Adrenal gland (tissue), 12 donors: ENCODE measurements around the gene LILRA2. TPM values are rescaled to one million over a fixed set of nuclear protein-coding genes. Genes with fewer than 3 reads are reported as not detected.
A peak's percentile ranks its signal among the peaks of the same experiment; 100 is the strongest.
"Not testable (repeated sequence)": the region's sequence is repeated elsewhere in the genome, so short reads cannot be mapped to it uniquely, and the experiment has no call there.

ENCODE experiments used
- DNase-seq, 7 donors: peaks; one replicate each; pipeline ENCODE4 v3.0.0-alpha.2; 2019 to 2020
- H3K27ac ChIP-seq, 5 donors: fragments of 200-600 bp; sonication (generic) in 4 of 5; 1 replicate in 3 of 5; 2 replicates in 2 of 5; pipeline versions ENCODE4 v1.5.1 to v1.8.0; 2016 to 2020; ENCODE audit warnings: mild to moderate bottlenecking in 1 of 5
- H3K27me3 ChIP-seq: fragments of 200-600 bp; 2 replicates; pipeline ENCODE4 v1.8.0; 2021
- H3K36me3 ChIP-seq, 2 donors: fragments of 200-600 bp; replicated peaks in 1 of 2; 1 replicate in 1 of 2; 2 replicates in 1 of 2; pipeline versions ENCODE4 v1.5.1 to v1.8.0; 2018 to 2022
- H3K4me1 ChIP-seq, 2 donors: fragments of 200-600 bp; replicated peaks in 1 of 2; 1 replicate in 1 of 2; 2 replicates in 1 of 2; pipeline versions ENCODE4 v1.5.1 to v1.8.0; 2018 to 2021
- H3K4me3 ChIP-seq, 4 donors: fragments of 200-600 bp; sonication (generic) in 3 of 4; one replicate each; pipeline ENCODE4 v1.5.1; 2016 to 2018
- H3K9me3 ChIP-seq, 3 donors: fragments of 200-600 bp; sonication (generic) in 1 of 3; replicated peaks in 1 of 3; 1 replicate in 2 of 3; 2 replicates in 1 of 3; pipeline versions ENCODE4 v1.5.1 to v1.8.0; 2016 to 2021
- CTCF ChIP-seq, 6 experiments: fragments of 450-650 bp in 4 of 6; fragments of 200-600 bp in 2 of 6; sonication (generic) in 1 of 6; IDR thresholded peaks; 1 replicate in 5 of 6; 2 replicates in 1 of 6; pipeline versions ENCODE4 v1.5.1 to v1.8.0; 2016 to 2021; ENCODE audit warnings: antibody characterized with exemption in 6 of 6, mild to moderate bottlenecking in 2 of 6, moderate library complexity in 1 of 6
- POLR2A ChIP-seq, 2 donors: fragments of 450-650 bp; IDR thresholded peaks; one replicate each; pipeline ENCODE4 v1.6.1; 2017; ENCODE audit warnings: antibody characterized with exemption in 2 of 2, mild to moderate bottlenecking in 2 of 2, moderate library complexity in 1 of 2
- WGBS, 4 donors: extraction: QIAGEN DNeasy Blood & Tissue Kit in 2 of 4; methylation state at CpG; one replicate each; pipeline versions ENCODE4 v1.1.5 to v1.1.7; 2013 to 2017; 5-methylcytosine and 5-hydroxymethylcytosine counted together
- intact Hi-C, 2 donors: fragments of 100-400 bp; cut with DNase I; formaldehyde crosslinking; loops; one replicate each; pipeline versions ENCODE4 v1.14.1 to v1.15.0; 2022 to 2023
- polyA plus RNA-seq, 3 donors: library from polyadenylated mRNA; stranded (reverse); fragments of 200-250 nt in 2 of 3; fragments of 350-450 nt in 1 of 3; fragmentation: Illumina TruSeq in 1 of 3; extraction: RNeasy Lipid Tissue Mini Kit (QIAGEN cat#74804) in 1 of 3; gene quantifications; one replicate each; pipeline ENCODE4 v1.2.3, GENCODE V29; 2013 to 2014
- total RNA-seq, 9 donors: library from RNA; depleted of rRNA in 4 of 9; stranded (reverse); fragments of >200 nt in 4 of 9; fragments of 120-200 nt in 1 of 9; fragmentation: NEBNext Ultra II Directional in 1 of 9; extraction: Animal tissue kit (Norgen Biotek cat#: 25700) in 1 of 9; gene quantifications; one replicate each; pipeline versions ENCODE4 v1.1.0 to v1.2.4, GENCODE V29; 2013 to 2023
- donor health status: healthy with polysubstance abuse.
- donor health status: Bipolar disorder and iron deficiency.
- donor health status: DM: yes; HTN: yes; CAD: no.
- donor health status: DM: no; HTN: no; CAD: no.
- donor health status: DM: no; HTN: no; CAD: no.
- donor health status: DM: yes; HTN: yes; CAD: no.

Gene LILRA2
- total and polyA plus RNA-seq, 12 donors = 0.55 to 13.5 (median 4.3) TPM

- no peaks in the 10 kb centered on the region for H3K9me3 ChIP-seq
- WGBS, 4 donors = 23 to 48% (median 29%) methylated on average over 4 of the region's 4 CpGs
- H3K27me3 ChIP-seq = no peaks in the 10 kb centered on the region
- intact Hi-C loops = no loop called here
- DNase-seq = no peak
- H3K4me1 ChIP-seq = no peaks in the 10 kb centered on the region
- H3K4me3 ChIP-seq = no peak overlapping the region
- TF ChIP-seq POLR2A (IDR thresholded peaks at IDR 0.05) (no peak), CTCF (IDR thresholded peaks at IDR 0.05) (no peak)
- H3K27ac ChIP-seq = peak overlapping the region in 1 of 5 donors; percentile 30
- no peaks in the 10 kb centered on the region for H3K36me3 ChIP-seq
Observed at GRCh38 chr19:54574051-54574450, 461 bp downstream of the LILRA2 start.

GRCh38 chr19:54574527-54575056, 1.0 kb downstream of the LILRA2 start:
- no peaks in the 10 kb centered on the region for H3K27me3 ChIP-seq
- 66 to 79% (median 75%) methylated on average over 9 to 12 of the region's 12 CpGs for WGBS, 4 donors
- intact Hi-C loops = no loop called here
- no peaks in the 10 kb centered on the region for H3K36me3 ChIP-seq
- TF ChIP-seq CTCF (IDR thresholded peaks at IDR 0.05) (no peak), POLR2A (IDR thresholded peaks at IDR 0.05) (no peak)
- H3K9me3 ChIP-seq = no peaks in the 10 kb centered on the region
- no peak overlapping the region for H3K27ac ChIP-seq
- no peaks in the 10 kb centered on the region for H3K4me1 ChIP-seq
- no peak for DNase-seq
- H3K4me3 ChIP-seq = no peak overlapping the region

- H3K9me3 ChIP-seq, H3K36me3 ChIP-seq, intact Hi-C loops, H3K4me3 ChIP-seq, H3K27me3 ChIP-seq, DNase-seq, H3K27ac ChIP-seq, H3K4me1 ChIP-seq: not testable (repeated sequence)
- WGBS, 4 donors = 64 to 66% (median 65%) methylated on average over 8 to 9 of the region's 9 CpGs; no CpG with 5 or more reads in 1 of the 4 donors
Observed at GRCh38 chr19:54575205-54575604, 1.6 kb downstream of the LILRA2 start.

- intact Hi-C loops = no loop called here
- TF ChIP-seq CTCF (IDR thresholded peaks at IDR 0.05) (no peak), POLR2A (IDR thresholded peaks at IDR 0.05) (no peak)
- DNase-seq = no peak
- no peak overlapping the region for H3K4me3 ChIP-seq
- H3K4me1 ChIP-seq = no peaks in the 10 kb centered on the region
- no peaks in the 10 kb centered on the region for H3K36me3 ChIP-seq
- 74 to 88% (median 77%) methylated on average over 1 to 6 of the region's 6 CpGs for WGBS, 4 donors
- no peak overlapping the region for H3K27ac ChIP-seq
- no peaks in the 10 kb centered on the region for H3K27me3 ChIP-seq
- no peaks in the 10 kb centered on the region for H3K9me3 ChIP-seq
Observed at GRCh38 chr19:54576411-54576976, 2.9 kb downstream of the LILRA2 start.

- Histone ChIP-seq H3K9me3 (no peaks in the 10 kb centered on the region), H3K27me3 (no peaks in the 10 kb centered on the region), H3K4me3 (no peak overlapping the region), H3K36me3 (no peaks in the 10 kb centered on the region), H3K4me1 (no peaks in the 10 kb centered on the region), H3K27ac (no peak overlapping the region)
- intact Hi-C loops = no loop called here
- no peak for DNase-seq
- no peak for TF ChIP-seq POLR2A (IDR thresholded peaks at IDR 0.05)
- no peak for TF ChIP-seq CTCF (IDR thresholded peaks at IDR 0.05)
- 42 to 79% (median 72%) methylated on average over 2 to 3 of the region's 3 CpGs for WGBS, 4 donors
Observed at GRCh38 chr19:54577334-54577733, 3.7 kb downstream of the LILRA2 start.

- intact Hi-C loops, H3K4me3 ChIP-seq, H3K27me3 ChIP-seq, DNase-seq, H3K9me3 ChIP-seq, H3K36me3 ChIP-seq, H3K27ac ChIP-seq, H3K4me1 ChIP-seq: not testable (repeated sequence)
- 85 to 92% (median 89%) methylated on average over 5 of the region's 5 CpGs for WGBS, 4 donors
Observed at GRCh38 chr19:54578268-54578667, 4.7 kb downstream of the LILRA2 start.
